Measurements from ENCODE around the gene PMS1. TPM values are rescaled to one million over a fixed set of nuclear protein-coding genes. Genes with fewer than 3 reads are reported as not detected.
A peak's percentile ranks its signal among the peaks of the same experiment; 100 is the strongest.

Gene PMS1
- total and polyA plus RNA-seq, 4 donors: 6.8 to 40.3 (median 18.4) TPM

DNA sequence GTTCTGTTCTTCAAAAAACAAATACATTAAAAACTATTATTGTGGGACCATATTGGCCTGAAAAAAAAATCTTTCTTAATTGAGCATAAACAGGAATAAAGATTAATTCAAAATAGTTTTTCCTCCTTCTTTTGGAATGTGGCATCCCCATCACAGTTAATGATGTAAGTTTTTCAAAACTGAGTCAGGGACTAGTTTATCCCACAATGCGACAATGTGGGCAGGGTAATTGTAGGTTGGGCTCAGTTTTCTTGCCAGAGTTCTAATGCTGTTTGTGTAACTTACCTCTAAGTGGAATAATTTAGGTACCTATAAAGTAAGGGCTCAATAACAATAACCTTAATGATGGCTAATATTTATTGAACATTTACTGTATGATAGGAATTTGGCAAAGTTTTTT lies 82.0 kb downstream of the PMS1 start:
- Histone ChIP-seq H3K36me3 (ENCODE audit: control insufficient read depth in 4 of 4, insufficient read depth in 4 of 4, low read length in 4 of 4) (peaks cover 0 to 7% (median 2%) of the 10 kb centered on the region in 4 donors), H3K27me3 (ENCODE audit: control insufficient read depth in 3 of 3, insufficient read depth in 3 of 3, low read length in 2 of 3) (no peaks in the 10 kb centered on the region), H3K9ac (ENCODE audit: insufficient read depth in 1 of 2, low read length in 2 of 2) (no peak overlapping the region), H3K9me3 (ENCODE audit: control insufficient read depth in 4 of 4, insufficient read depth in 3 of 4, low read length in 3 of 4) (no peaks in the 10 kb centered on the region), H3K4me3 (no peak overlapping the region), H3K27ac (ENCODE audit: low read depth in 1 of 2, low read length in 1 of 2) (no peak overlapping the region), H3K4me1 (ENCODE audit: control insufficient read depth in 5 of 5, insufficient read depth in 5 of 5, low read length in 5 of 5) (no peaks in the 10 kb centered on the region)
- 96 to 97% methylated on average over 1 of the region's 1 CpG for WGBS, 2 donors
- TF ChIP-seq, protein P1, sequence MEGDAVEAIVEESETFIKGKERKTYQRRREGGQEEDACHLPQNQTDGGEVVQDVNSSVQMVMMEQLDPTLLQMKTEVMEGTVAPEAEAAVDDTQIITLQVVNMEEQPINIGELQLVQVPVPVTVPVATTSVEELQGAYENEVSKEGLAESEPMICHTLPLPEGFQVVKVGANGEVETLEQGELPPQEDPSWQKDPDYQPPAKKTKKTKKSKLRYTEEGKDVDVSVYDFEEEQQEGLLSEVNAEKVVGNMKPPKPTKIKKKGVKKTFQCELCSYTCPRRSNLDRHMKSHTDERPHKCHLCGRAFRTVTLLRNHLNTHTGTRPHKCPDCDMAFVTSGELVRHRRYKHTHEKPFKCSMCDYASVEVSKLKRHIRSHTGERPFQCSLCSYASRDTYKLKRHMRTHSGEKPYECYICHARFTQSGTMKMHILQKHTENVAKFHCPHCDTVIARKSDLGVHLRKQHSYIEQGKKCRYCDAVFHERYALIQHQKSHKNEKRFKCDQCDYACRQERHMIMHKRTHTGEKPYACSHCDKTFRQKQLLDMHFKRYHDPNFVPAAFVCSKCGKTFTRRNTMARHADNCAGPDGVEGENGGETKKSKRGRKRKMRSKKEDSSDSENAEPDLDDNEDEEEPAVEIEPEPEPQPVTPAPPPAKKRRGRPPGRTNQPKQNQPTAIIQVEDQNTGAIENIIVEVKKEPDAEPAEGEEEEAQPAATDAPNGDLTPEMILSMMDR (IDR thresholded peaks at IDR 0.05; ENCODE audit: control extremely low read depth, extremely low read depth): no peak
- DNase-seq (no peak), ATAC-seq (ENCODE audit: insufficient read depth, low FRiP score) (no peak)

DNA sequence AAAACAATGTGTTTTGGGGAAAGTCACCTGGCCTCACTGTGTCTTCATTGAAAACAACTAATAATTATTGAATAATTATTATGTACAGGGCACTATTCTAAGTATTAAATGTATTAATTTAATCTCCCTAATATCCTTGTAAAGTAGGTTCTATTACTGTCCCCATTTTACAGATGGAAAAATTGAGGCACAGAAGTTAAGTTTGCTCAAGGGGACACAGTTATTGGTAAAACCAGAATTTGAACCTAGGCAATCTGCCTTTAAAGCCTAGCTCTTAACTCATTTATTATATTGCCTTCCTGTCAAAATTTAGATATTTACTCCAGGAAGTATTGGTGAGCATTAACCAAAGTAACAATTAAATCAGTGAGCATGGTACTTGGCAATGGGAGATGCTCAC lies 84.6 kb downstream of the PMS1 start:
- Histone ChIP-seq H3K4me1 (ENCODE audit: control insufficient read depth in 5 of 5, insufficient read depth in 5 of 5, low read length in 5 of 5) (no peaks in the 10 kb centered on the region), H3K36me3 (ENCODE audit: control insufficient read depth in 4 of 4, insufficient read depth in 4 of 4, low read length in 4 of 4) (peaks cover 0 to 5% (median under 1%) of the 10 kb centered on the region in 4 donors), H3K4me3 (no peak overlapping the region), H3K9me3 (ENCODE audit: control insufficient read depth in 4 of 4, insufficient read depth in 3 of 4, low read length in 3 of 4) (no peaks in the 10 kb centered on the region), H3K27me3 (ENCODE audit: control insufficient read depth in 3 of 3, insufficient read depth in 3 of 3, low read length in 2 of 3) (no peaks in the 10 kb centered on the region), H3K9ac (ENCODE audit: insufficient read depth in 1 of 2, low read length in 2 of 2) (no peak overlapping the region), H3K27ac (ENCODE audit: low read depth in 1 of 2, low read length in 1 of 2) (no peak overlapping the region)
- ATAC-seq (ENCODE audit: insufficient read depth, low FRiP score) (no peak), DNase-seq (no peak)
- TF ChIP-seq, protein P1 (IDR thresholded peaks at IDR 0.05; ENCODE audit: control extremely low read depth, extremely low read depth): no peak

DNA sequence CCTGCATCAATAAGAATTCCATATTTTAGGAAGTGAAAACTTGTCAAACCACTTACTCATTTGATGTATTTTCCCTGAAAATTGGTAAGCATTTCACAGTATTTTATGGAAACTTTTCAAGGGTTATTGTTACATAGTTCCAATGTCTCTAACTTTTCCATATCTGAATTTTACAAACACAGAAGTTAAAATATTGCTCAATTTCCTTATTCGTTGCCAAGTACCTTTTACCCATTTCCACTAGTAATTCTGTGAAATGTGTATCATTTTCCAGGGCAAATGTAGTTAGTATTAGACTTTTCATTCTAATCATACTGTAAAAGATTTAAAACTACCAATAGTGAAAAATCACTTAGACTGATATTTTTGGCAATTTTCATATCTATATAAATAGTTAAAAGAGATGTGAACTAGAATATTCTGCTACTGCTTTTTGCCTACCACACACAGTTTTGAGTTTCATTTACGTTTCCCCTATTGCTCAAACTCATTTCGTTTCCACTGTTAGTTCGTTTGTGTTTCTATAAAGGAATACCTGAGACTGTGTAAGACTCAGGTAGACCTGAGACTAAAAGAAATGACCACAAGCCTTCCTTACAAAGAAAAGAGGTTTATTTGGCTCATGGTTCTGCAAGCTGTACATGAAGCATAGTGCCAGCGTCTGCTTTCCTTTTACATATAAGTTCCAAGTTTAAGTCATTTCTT lies 86.3 kb downstream of the PMS1 start:
- DNase-seq: peak in 1 of 3 donors; percentile 36
- H3K36me3 ChIP-seq (ENCODE audit: control insufficient read depth in 4 of 4, insufficient read depth in 4 of 4, low read length in 4 of 4): peaks cover 0 to 9% (median 2%) of the 10 kb centered on the region in 4 donors
- H3K4me1 ChIP-seq (ENCODE audit: control insufficient read depth in 5 of 5, insufficient read depth in 5 of 5, low read length in 5 of 5): no peaks in the 10 kb centered on the region
- no peaks in the 10 kb centered on the region for H3K27me3 ChIP-seq (ENCODE audit: control insufficient read depth in 3 of 3, insufficient read depth in 3 of 3, low read length in 2 of 3)
- H3K9ac ChIP-seq (ENCODE audit: insufficient read depth in 1 of 2, low read length in 2 of 2): no peak overlapping the region
- ATAC-seq (ENCODE audit: insufficient read depth, low FRiP score): no peak
- no peaks in the 10 kb centered on the region for H3K9me3 ChIP-seq (ENCODE audit: control insufficient read depth in 4 of 4, insufficient read depth in 3 of 4, low read length in 3 of 4)
- no peak overlapping the region for H3K27ac ChIP-seq (ENCODE audit: low read depth in 1 of 2, low read length in 1 of 2)
- TF ChIP-seq, protein P1 (IDR thresholded peaks at IDR 0.05; ENCODE audit: control extremely low read depth, extremely low read depth): no peak
- H3K4me3 ChIP-seq: no peak overlapping the region
- WGBS, 2 donors: 41 to 73% methylated on average over 5 of the region's 5 CpGs

DNA sequence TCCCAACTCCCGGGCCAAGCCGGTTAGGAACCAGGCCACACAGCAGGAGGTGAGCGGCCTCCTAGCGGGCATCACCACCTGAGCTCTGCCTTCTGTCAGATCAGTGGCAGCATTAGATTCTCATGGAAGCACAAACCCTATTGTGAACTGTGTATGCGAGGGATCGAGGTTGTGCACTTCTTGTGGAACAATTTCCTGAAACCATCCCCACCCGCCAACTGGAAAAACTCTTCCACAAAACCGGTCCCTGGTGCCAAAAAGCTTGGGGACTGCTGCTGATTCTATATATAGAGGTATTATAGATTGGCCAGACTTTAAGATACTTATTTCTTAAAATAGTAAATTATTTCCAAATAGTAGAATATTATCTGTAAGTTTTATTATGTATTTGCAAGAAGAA lies 89.4 kb downstream of the PMS1 start:
- H3K9ac ChIP-seq (ENCODE audit: insufficient read depth in 1 of 2, low read length in 2 of 2): no peak overlapping the region
- H3K4me1 ChIP-seq (ENCODE audit: control insufficient read depth in 5 of 5, insufficient read depth in 5 of 5, low read length in 5 of 5): no peaks in the 10 kb centered on the region
- no peak overlapping the region for H3K4me3 ChIP-seq
- DNase-seq: no peak
- H3K27me3 ChIP-seq (ENCODE audit: control insufficient read depth in 3 of 3, insufficient read depth in 3 of 3, low read length in 2 of 3): no peaks in the 10 kb centered on the region
- no peaks in the 10 kb centered on the region for H3K9me3 ChIP-seq (ENCODE audit: control insufficient read depth in 4 of 4, insufficient read depth in 3 of 4, low read length in 3 of 4)
- peaks cover 1 to 5% (median 3%) of the 10 kb centered on the region in 4 donors for H3K36me3 ChIP-seq (ENCODE audit: control insufficient read depth in 4 of 4, insufficient read depth in 4 of 4, low read length in 4 of 4)
- no peak for ATAC-seq (ENCODE audit: insufficient read depth, low FRiP score)
- WGBS, 2 donors: 90 to 91% methylated on average over 8 of the region's 8 CpGs
- no peak overlapping the region for H3K27ac ChIP-seq (ENCODE audit: low read depth in 1 of 2, low read length in 1 of 2)
- TF ChIP-seq, protein P1 (IDR thresholded peaks at IDR 0.05; ENCODE audit: control extremely low read depth, extremely low read depth): no peak
